ENCODE measurements around the gene PPP1R7. TPM values are rescaled to one million over a fixed set of nuclear protein-coding genes. Genes with fewer than 3 reads are reported as not detected.
A peak's percentile ranks its signal among the peaks of the same experiment; 100 is the strongest.

PPP1R7 gene
- total RNA-seq, 3 donors from 2014 or later (not counting 1 experiment from before 2014, with no cell fraction given): 57.8 to 66.3 (median 60.4) TPM

GRCh38 chr2:241151934-241152660 is 1.8 kb downstream of the PPP1R7 start:
- Histone ChIP-seq H3K36me3 (ENCODE audit: control insufficient read depth, insufficient read depth, low read length) (peaks cover 6% of the 10 kb centered on the region), H3K27ac (ENCODE audit: low read length) (no peak overlapping the region), H3K4me3 (ENCODE audit: low read length) (no peak overlapping the region), H3K4me1 (ENCODE audit: control insufficient read depth, insufficient read depth, low read length) (peaks cover 14% of the 10 kb centered on the region), H3K27me3 (ENCODE audit: control insufficient read depth, insufficient read depth, low read length) (no peaks in the 10 kb centered on the region), H3K9me3 (ENCODE audit: control insufficient read depth, insufficient read depth, low read length) (no peaks in the 10 kb centered on the region)
- Mint-ChIP-seq H3K27ac (no peak overlapping the region), H3K36me3 (no peaks in the 10 kb centered on the region), H3K9me3 (no peaks in the 10 kb centered on the region), H3K27me3 (ENCODE audit: low read depth in 2 of 2) (no peaks in the 10 kb centered on the region), H3K4me1 (peaks cover 34 to 46% of the 10 kb centered on the region in 2 donors), H3K4me3 (peak overlapping the region; percentile 95)
- WGBS (ENCODE audit: insufficient coverage): 86% methylated on average over 7 of the region's 8 CpGs
- ATAC-seq (no peak), DNase-seq (no peak)
- intact Hi-C loops (cut with micrococcal nuclease): no loop called here
- no peak for TF ChIP-seq CTCF (IDR thresholded peaks at IDR 0.05)

- intact Hi-C loops (cut with micrococcal nuclease): no loop called here
- Mint-ChIP-seq H3K36me3 (no peaks in the 10 kb centered on the region), H3K4me1 (peaks cover 26 to 37% of the 10 kb centered on the region in 2 donors), H3K4me3 (no peak overlapping the region), H3K27ac (no peak overlapping the region), H3K27me3 (ENCODE audit: low read depth in 2 of 2) (no peaks in the 10 kb centered on the region), H3K9me3 (no peaks in the 10 kb centered on the region)
- no peak for TF ChIP-seq CTCF (IDR thresholded peaks at IDR 0.05)
- DNase-seq: no peak
- H3K4me1 ChIP-seq (ENCODE audit: control insufficient read depth, insufficient read depth, low read length): peaks cover 9% of the 10 kb centered on the region
- no peak overlapping the region for H3K4me3 ChIP-seq (ENCODE audit: low read length)
- no peak for ATAC-seq
- 86% methylated on average over 7 of the region's 7 CpGs for WGBS (ENCODE audit: insufficient coverage)
- H3K9me3 ChIP-seq (ENCODE audit: control insufficient read depth, insufficient read depth, low read length): no peaks in the 10 kb centered on the region
- no peaks in the 10 kb centered on the region for H3K27me3 ChIP-seq (ENCODE audit: control insufficient read depth, insufficient read depth, low read length)
- no peak overlapping the region for H3K27ac ChIP-seq (ENCODE audit: low read length)
- H3K36me3 ChIP-seq (ENCODE audit: control insufficient read depth, insufficient read depth, low read length): peaks cover 18% of the 10 kb centered on the region
These were observed 3.3 kb downstream of the PPP1R7 start for GRCh38 chr2:241153616-241154015.

- H3K27ac ChIP-seq (ENCODE audit: low read length): no peak overlapping the region
- H3K4me1 ChIP-seq (ENCODE audit: control insufficient read depth, insufficient read depth, low read length): peaks cover 8% of the 10 kb centered on the region
- H3K4me3 ChIP-seq (ENCODE audit: low read length): no peak overlapping the region
- H3K4me1 Mint-ChIP-seq: peaks cover 23 to 41% of the 10 kb centered on the region in 2 donors
- peaks cover 28% of the 10 kb centered on the region for H3K36me3 ChIP-seq (ENCODE audit: control insufficient read depth, insufficient read depth, low read length)
- 89% methylated on average over 4 of the region's 4 CpGs for WGBS (ENCODE audit: insufficient coverage)
- H3K9me3 ChIP-seq (ENCODE audit: control insufficient read depth, insufficient read depth, low read length): no peaks in the 10 kb centered on the region
- H3K27ac Mint-ChIP-seq: no peak overlapping the region
- H3K36me3 Mint-ChIP-seq: no peaks in the 10 kb centered on the region
- no peaks in the 10 kb centered on the region for H3K9me3 Mint-ChIP-seq
- no peaks in the 10 kb centered on the region for H3K27me3 ChIP-seq (ENCODE audit: control insufficient read depth, insufficient read depth, low read length)
- no peak for TF ChIP-seq CTCF (IDR thresholded peaks at IDR 0.05)
- no peak overlapping the region for H3K4me3 Mint-ChIP-seq
- no peaks in the 10 kb centered on the region for H3K27me3 Mint-ChIP-seq (ENCODE audit: low read depth in 2 of 2)
- intact Hi-C loops (cut with micrococcal nuclease): no loop called here
- ATAC-seq (no peak), DNase-seq (no peak)
These were observed 4.6 kb downstream of the PPP1R7 start for GRCh38 chr2:241154915-241155314.

GRCh38 chr2:241155936-241156335 is 5.7 kb downstream of the PPP1R7 start:
- H3K9me3 Mint-ChIP-seq: no peaks in the 10 kb centered on the region
- Histone ChIP-seq H3K9me3 (ENCODE audit: control insufficient read depth, insufficient read depth, low read length) (no peaks in the 10 kb centered on the region), H3K27ac (ENCODE audit: low read length) (no peak overlapping the region), H3K36me3 (ENCODE audit: control insufficient read depth, insufficient read depth, low read length) (peaks cover 30% of the 10 kb centered on the region), H3K4me1 (ENCODE audit: control insufficient read depth, insufficient read depth, low read length) (peaks cover 4% of the 10 kb centered on the region), H3K27me3 (ENCODE audit: control insufficient read depth, insufficient read depth, low read length) (no peaks in the 10 kb centered on the region), H3K4me3 (ENCODE audit: low read length) (no peak overlapping the region)
- intact Hi-C loops (cut with micrococcal nuclease): no loop called here
- H3K36me3 Mint-ChIP-seq: no peaks in the 10 kb centered on the region
- no peak for ATAC-seq
- no peaks in the 10 kb centered on the region for H3K27me3 Mint-ChIP-seq (ENCODE audit: low read depth in 2 of 2)
- H3K4me3 Mint-ChIP-seq: no peak overlapping the region
- DNase-seq: no peak
- peaks cover 14 to 31% of the 10 kb centered on the region in 2 donors for H3K4me1 Mint-ChIP-seq
- WGBS (ENCODE audit: insufficient coverage): 100% methylated on average over 1 of the region's 1 CpG
- no peak overlapping the region for H3K27ac Mint-ChIP-seq
- no peak for TF ChIP-seq CTCF (IDR thresholded peaks at IDR 0.05)
